H9 (cell line): ENCODE results near the gene SLC35G1. TPM values are rescaled to one million over a fixed set of nuclear protein-coding genes. Genes with fewer than 3 reads are reported as not detected.

ENCODE experiments used
- DNase-seq: peaks from one replicate; pipeline ENCODE4 v3.0.0-alpha.2; 2017
- H2AFZ ChIP-seq: one replicate; pipeline ENCODE4 v1.6.1; 2013; ENCODE audit warnings: mild to moderate bottlenecking, low read length, control low read depth, moderate library complexity
- H2AK5ac ChIP-seq: 2 replicates; pipeline ENCODE4 v1.6.1; 2013; ENCODE audit warnings: low read length, control low read depth, mixed read lengths; ENCODE audit not compliant: insufficient read length
- H2BK120ac ChIP-seq: one replicate; pipeline ENCODE4 v1.6.1; 2013; ENCODE audit warnings: low read depth, mild to moderate bottlenecking, low read length, control low read depth, inconsistent platforms; ENCODE audit not compliant: poor library complexity, severe bottlenecking
- H2BK12ac ChIP-seq: 2 replicates; pipeline ENCODE4 v1.6.1; 2013; ENCODE audit warnings: low read length, control low read depth, mixed read lengths, low read depth; ENCODE audit not compliant: insufficient read length
- H2BK15ac ChIP-seq: 2 replicates; pipeline ENCODE4 v1.6.1; 2013; ENCODE audit warnings: low read depth, low read length, control low read depth
- H2BK20ac ChIP-seq: one replicate; pipeline ENCODE4 v1.6.1; 2013; ENCODE audit warnings: low read depth, mild to moderate bottlenecking, low read length, control low read depth, inconsistent platforms; ENCODE audit not compliant: poor library complexity, severe bottlenecking
- H2BK5ac ChIP-seq: 2 replicates; pipeline ENCODE4 v1.6.1; 2013; ENCODE audit warnings: low read length, control low read depth, mixed read lengths; ENCODE audit not compliant: insufficient read length
- H3K14ac ChIP-seq: 2 replicates; pipeline ENCODE4 v1.6.1; 2013; ENCODE audit warnings: low read length, control low read depth; ENCODE audit not compliant: insufficient read depth
- H3K18ac ChIP-seq: 2 replicates; pipeline ENCODE4 v1.6.1; 2013; ENCODE audit warnings: low read depth, mild to moderate bottlenecking, mixed read lengths, low read length, control low read depth; ENCODE audit not compliant: insufficient read length
- H3K23ac ChIP-seq: 2 replicates; pipeline ENCODE4 v1.6.1; 2013; ENCODE audit warnings: low read length, control low read depth, mixed read lengths, low read depth; ENCODE audit not compliant: insufficient read length
- H3K23me2 ChIP-seq: 2 replicates; pipeline ENCODE4 v1.6.1; 2013; ENCODE audit warnings: low read depth, mild to moderate bottlenecking, mixed read lengths, low read length, control low read depth; ENCODE audit not compliant: insufficient read length, poor library complexity, severe bottlenecking
- H3K27ac ChIP-seq: 2 replicates; pipeline ENCODE4 v1.5.1; 2013; ENCODE audit warnings: low read length, control low read depth, mixed read lengths, low read depth; ENCODE audit not compliant: insufficient read length
- H3K27me3 ChIP-seq: 2 replicates; pipeline ENCODE4 v1.6.1; 2013; ENCODE audit warnings: low read length, control low read depth, inconsistent platforms; ENCODE audit not compliant: insufficient read depth
- H3K4ac ChIP-seq: 2 replicates; pipeline ENCODE4 v1.6.1; 2013; ENCODE audit warnings: low read depth, mild to moderate bottlenecking, control low read depth, inconsistent platforms, low read length, moderate library complexity
- H3K4me1 ChIP-seq: 2 replicates; pipeline ENCODE4 v1.6.1; 2013; ENCODE audit warnings: low read length, control low read depth, inconsistent platforms; ENCODE audit not compliant: insufficient read depth
- H3K4me2 ChIP-seq: 2 replicates; pipeline ENCODE4 v1.6.1; 2013; ENCODE audit warnings: low read length, control low read depth, mixed read lengths; ENCODE audit not compliant: insufficient read length, insufficient read depth
- H3K56ac ChIP-seq: 2 replicates; pipeline ENCODE4 v1.6.1; 2013; ENCODE audit warnings: low read depth, mild to moderate bottlenecking, mixed read lengths, low read length, control low read depth; ENCODE audit not compliant: insufficient read length
- H3K79me1 ChIP-seq: 2 replicates; pipeline ENCODE4 v1.6.1; 2013; ENCODE audit warnings: low read depth, mild to moderate bottlenecking, moderate library complexity, low read length, control low read depth, inconsistent platforms; ENCODE audit not compliant: insufficient read depth, poor library complexity, severe bottlenecking
- H3K79me2 ChIP-seq: 2 replicates; pipeline ENCODE4 v1.6.1; 2013; ENCODE audit warnings: low read length, control low read depth, inconsistent platforms; ENCODE audit not compliant: insufficient read depth
- H3K9ac ChIP-seq: 2 replicates; pipeline ENCODE4 v1.6.1; 2013; ENCODE audit warnings: low read length, control low read depth, mixed read lengths; ENCODE audit not compliant: insufficient read length; ENCODE audit errors: extremely low read depth
- H3K9me3 ChIP-seq: one replicate; pipeline ENCODE4 v1.6.1; 2013; ENCODE audit warnings: low read depth, low read length, inconsistent platforms; ENCODE audit not compliant: control insufficient read depth
- H3T11ph ChIP-seq: one replicate; pipeline ENCODE4 v1.6.1; 2013; ENCODE audit warnings: mild to moderate bottlenecking, low read length, control low read depth, inconsistent platforms
- H4K20me1 ChIP-seq: one replicate; pipeline ENCODE4 v1.6.1; 2013; ENCODE audit not compliant: control insufficient read depth, insufficient read length, insufficient read depth
- H4K5ac ChIP-seq: 2 replicates; pipeline ENCODE4 v1.6.1; 2013; ENCODE audit warnings: low read depth, mild to moderate bottlenecking, mixed read lengths, low read length, control low read depth; ENCODE audit not compliant: insufficient read length
- H4K8ac ChIP-seq: replicated peaks from 2 replicates; pipeline ENCODE4 v1.6.1; 2013; ENCODE audit warnings: low read length, control low read depth, mixed read lengths, low read depth; ENCODE audit not compliant: insufficient read length
- H4K91ac ChIP-seq: 2 replicates; pipeline ENCODE4 v1.6.1; 2013; ENCODE audit warnings: low read depth, mild to moderate bottlenecking, moderate library complexity, mixed read lengths, low read length, control low read depth; ENCODE audit not compliant: insufficient read length
- H3K27ac Mint-ChIP-seq, 3 experiments: 2 replicates in 2 of 3; 3 replicates in 1 of 3; pipeline ENCODE4 v1.8.0; 2020 to 2021; ENCODE audit warnings: mixed read lengths in 3 of 3, mild to moderate bottlenecking in 1 of 3, moderate library complexity in 1 of 3
- H3K27me3 Mint-ChIP-seq: 2 replicates; pipeline ENCODE4 v1.8.0; 2021; ENCODE audit warnings: low read depth, mild to moderate bottlenecking, moderate library complexity, mixed read lengths
- H3K36me3 Mint-ChIP-seq, 3 experiments: 2 replicates in 2 of 3; 3 replicates in 1 of 3; pipeline ENCODE4 v1.8.0; 2020 to 2021; ENCODE audit warnings: low read depth in 3 of 3, mixed read lengths in 3 of 3; ENCODE audit not compliant: insufficient read depth in 1 of 3
- H3K4me1 Mint-ChIP-seq, 2 experiments: 2 replicates each; pipeline ENCODE4 v1.8.0; 2020; ENCODE audit warnings: mixed read lengths in 2 of 2
- H3K4me3 Mint-ChIP-seq, 2 experiments: 2 replicates in 1 of 2; 3 replicates in 1 of 2; pipeline ENCODE4 v1.8.0; 2020 to 2021; ENCODE audit warnings: mild to moderate bottlenecking in 2 of 2, mixed read lengths in 2 of 2, moderate library complexity in 1 of 2
- H3K9me3 Mint-ChIP-seq, 2 experiments: 2 replicates in 1 of 2; 3 replicates in 1 of 2; pipeline ENCODE4 v1.8.0; 2020; ENCODE audit warnings: mild to moderate bottlenecking in 2 of 2, mixed read lengths in 2 of 2, moderate library complexity in 1 of 2
- CTCF ChIP-seq: fragments of 200-600 bp; sonication (generic); conservative IDR thresholded peaks from 3 replicates; pipeline ENCODE4 v1.8.0; 2021; ENCODE audit warnings: antibody characterized with exemption, mild to moderate bottlenecking
- WGBS: extraction: QIAGEN DNeasy Blood & Tissue Kit; methylation state at CpG from one replicate; pipeline ENCODE4 v1.1.7; 2013; ENCODE audit warnings: missing lambda C conversion rate, low lambda C conversion rate, mixed read lengths; ENCODE audit not compliant: insufficient read length; ENCODE audit errors: extremely low coverage; 5-methylcytosine and 5-hydroxymethylcytosine counted together
- total RNA-seq: library from RNA; stranded (reverse); gene quantifications from 2 replicates; pipeline ENCODE4 v1.2.1, GENCODE V29; 2021

The SLC35G1 gene
- total RNA-seq, 1 experiment from 2014 or later: 6.3 TPM

- no peak overlapping the region for H2BK20ac ChIP-seq
- no peak overlapping the region for H2AK5ac ChIP-seq
- DNase-seq: no peak
- H3K27ac ChIP-seq: no peak overlapping the region
- peaks cover 2% of the 10 kb centered on the region for H3K23me2 ChIP-seq
- Mint-ChIP-seq H3K9me3 (no peaks in the 10 kb centered on the region), H3K4me3 (no peak overlapping the region), H3K36me3 (peaks cover 0 to 5% (median 0%) of the 10 kb centered on the region in 3 experiments; a peak in 2 of 7 replicates), H3K27me3 (no peaks in the 10 kb centered on the region), H3K27ac (0 out of 7 replicates have a peak overlapping the region, but pooled peaks of 1 of the 3 experiments have one; percentile 56), H3K4me1 (peaks cover 3 to 4% of the 10 kb centered on the region in 2 experiments; a peak in 3 of 4 replicates)
- H3K4me2 ChIP-seq: no peak overlapping the region
- no peaks in the 10 kb centered on the region for H3K79me1 ChIP-seq
- no peak overlapping the region for H2BK15ac ChIP-seq
- no peaks in the 10 kb centered on the region for H3K9me3 ChIP-seq
- H3K56ac ChIP-seq: no peak overlapping the region
- no peak overlapping the region for H2AFZ ChIP-seq
- no peak overlapping the region for H4K8ac ChIP-seq
- no peak overlapping the region for H3K23ac ChIP-seq
- no peak overlapping the region for H4K91ac ChIP-seq
- no CpG with 5 or more reads among the region's 5 CpGs for WGBS
- H4K20me1 ChIP-seq: no peaks in the 10 kb centered on the region
- H3K14ac ChIP-seq: no peak overlapping the region
- H3K9ac ChIP-seq: no peak overlapping the region
- H3K79me2 ChIP-seq: no peaks in the 10 kb centered on the region
- H4K5ac ChIP-seq: no peak overlapping the region
- H2BK120ac ChIP-seq: no peak overlapping the region
- H3T11ph ChIP-seq: no peak overlapping the region
- no peaks in the 10 kb centered on the region for H3K4me1 ChIP-seq
- H2BK5ac ChIP-seq: no peak overlapping the region
- no peak overlapping the region for H2BK12ac ChIP-seq
- H3K4ac ChIP-seq: no peak overlapping the region
- no peak overlapping the region for H3K18ac ChIP-seq
- TF ChIP-seq CTCF: no peak
- no peaks in the 10 kb centered on the region for H3K27me3 ChIP-seq
Observed at GRCh38 chr10:93904901-93905300, 11.1 kb downstream of the SLC35G1 start.
